ENCODE measurements around the gene FOXK1. TPM values are rescaled to one million over a fixed set of nuclear protein-coding genes. Genes with fewer than 3 reads are reported as not detected.
A peak's percentile ranks its signal among the peaks of the same experiment; 100 is the strongest.

FOXK1 gene
- total and polyA plus RNA-seq, 9 of the 15 experiments (the other 6 are each of a cell fraction or from before 2014, with no cell fraction given), result 0.32 to 45.5 (median 8.1) TPM

DNA sequence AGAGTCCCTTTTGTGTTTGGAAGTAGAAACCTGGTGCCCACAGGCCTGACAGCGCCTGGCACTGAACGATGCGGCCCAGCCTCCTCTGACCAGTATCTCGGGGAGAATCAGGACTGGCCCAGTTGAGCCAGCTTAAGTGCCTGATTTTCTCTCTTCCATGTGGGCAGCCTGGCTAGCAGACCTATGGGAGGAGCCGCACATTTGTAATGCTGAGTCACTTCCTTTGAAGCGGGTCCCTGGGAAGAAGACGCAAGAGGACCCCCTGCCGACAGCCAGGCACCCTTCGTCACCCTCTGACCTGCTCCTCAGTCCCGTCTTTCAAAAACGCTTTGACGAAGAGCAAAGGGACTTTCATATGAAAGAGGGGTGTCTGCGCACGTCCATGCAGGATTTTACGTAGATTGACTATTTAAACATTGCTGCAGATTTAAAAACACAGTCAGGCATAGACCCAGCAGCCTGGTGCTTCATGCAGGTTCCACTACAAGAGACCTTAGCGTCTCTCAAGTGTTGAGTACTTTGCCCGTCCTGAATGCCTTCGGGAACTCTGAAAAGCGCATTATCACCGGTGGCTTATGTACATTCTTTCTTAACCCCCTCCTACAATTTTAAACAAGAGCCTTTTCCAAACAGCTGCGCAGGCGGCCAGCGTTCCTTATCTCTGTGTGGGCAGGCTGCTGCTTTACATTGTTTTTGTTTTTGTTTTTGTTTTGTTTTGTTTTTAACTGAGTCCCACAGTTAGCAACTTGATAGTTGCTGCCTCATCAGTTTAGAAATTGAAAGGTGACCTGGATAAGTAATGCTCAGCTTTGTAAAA, 56.8 kb downstream of the FOXK1 start (continued):
- TF ChIP-seq, protein P1, sequence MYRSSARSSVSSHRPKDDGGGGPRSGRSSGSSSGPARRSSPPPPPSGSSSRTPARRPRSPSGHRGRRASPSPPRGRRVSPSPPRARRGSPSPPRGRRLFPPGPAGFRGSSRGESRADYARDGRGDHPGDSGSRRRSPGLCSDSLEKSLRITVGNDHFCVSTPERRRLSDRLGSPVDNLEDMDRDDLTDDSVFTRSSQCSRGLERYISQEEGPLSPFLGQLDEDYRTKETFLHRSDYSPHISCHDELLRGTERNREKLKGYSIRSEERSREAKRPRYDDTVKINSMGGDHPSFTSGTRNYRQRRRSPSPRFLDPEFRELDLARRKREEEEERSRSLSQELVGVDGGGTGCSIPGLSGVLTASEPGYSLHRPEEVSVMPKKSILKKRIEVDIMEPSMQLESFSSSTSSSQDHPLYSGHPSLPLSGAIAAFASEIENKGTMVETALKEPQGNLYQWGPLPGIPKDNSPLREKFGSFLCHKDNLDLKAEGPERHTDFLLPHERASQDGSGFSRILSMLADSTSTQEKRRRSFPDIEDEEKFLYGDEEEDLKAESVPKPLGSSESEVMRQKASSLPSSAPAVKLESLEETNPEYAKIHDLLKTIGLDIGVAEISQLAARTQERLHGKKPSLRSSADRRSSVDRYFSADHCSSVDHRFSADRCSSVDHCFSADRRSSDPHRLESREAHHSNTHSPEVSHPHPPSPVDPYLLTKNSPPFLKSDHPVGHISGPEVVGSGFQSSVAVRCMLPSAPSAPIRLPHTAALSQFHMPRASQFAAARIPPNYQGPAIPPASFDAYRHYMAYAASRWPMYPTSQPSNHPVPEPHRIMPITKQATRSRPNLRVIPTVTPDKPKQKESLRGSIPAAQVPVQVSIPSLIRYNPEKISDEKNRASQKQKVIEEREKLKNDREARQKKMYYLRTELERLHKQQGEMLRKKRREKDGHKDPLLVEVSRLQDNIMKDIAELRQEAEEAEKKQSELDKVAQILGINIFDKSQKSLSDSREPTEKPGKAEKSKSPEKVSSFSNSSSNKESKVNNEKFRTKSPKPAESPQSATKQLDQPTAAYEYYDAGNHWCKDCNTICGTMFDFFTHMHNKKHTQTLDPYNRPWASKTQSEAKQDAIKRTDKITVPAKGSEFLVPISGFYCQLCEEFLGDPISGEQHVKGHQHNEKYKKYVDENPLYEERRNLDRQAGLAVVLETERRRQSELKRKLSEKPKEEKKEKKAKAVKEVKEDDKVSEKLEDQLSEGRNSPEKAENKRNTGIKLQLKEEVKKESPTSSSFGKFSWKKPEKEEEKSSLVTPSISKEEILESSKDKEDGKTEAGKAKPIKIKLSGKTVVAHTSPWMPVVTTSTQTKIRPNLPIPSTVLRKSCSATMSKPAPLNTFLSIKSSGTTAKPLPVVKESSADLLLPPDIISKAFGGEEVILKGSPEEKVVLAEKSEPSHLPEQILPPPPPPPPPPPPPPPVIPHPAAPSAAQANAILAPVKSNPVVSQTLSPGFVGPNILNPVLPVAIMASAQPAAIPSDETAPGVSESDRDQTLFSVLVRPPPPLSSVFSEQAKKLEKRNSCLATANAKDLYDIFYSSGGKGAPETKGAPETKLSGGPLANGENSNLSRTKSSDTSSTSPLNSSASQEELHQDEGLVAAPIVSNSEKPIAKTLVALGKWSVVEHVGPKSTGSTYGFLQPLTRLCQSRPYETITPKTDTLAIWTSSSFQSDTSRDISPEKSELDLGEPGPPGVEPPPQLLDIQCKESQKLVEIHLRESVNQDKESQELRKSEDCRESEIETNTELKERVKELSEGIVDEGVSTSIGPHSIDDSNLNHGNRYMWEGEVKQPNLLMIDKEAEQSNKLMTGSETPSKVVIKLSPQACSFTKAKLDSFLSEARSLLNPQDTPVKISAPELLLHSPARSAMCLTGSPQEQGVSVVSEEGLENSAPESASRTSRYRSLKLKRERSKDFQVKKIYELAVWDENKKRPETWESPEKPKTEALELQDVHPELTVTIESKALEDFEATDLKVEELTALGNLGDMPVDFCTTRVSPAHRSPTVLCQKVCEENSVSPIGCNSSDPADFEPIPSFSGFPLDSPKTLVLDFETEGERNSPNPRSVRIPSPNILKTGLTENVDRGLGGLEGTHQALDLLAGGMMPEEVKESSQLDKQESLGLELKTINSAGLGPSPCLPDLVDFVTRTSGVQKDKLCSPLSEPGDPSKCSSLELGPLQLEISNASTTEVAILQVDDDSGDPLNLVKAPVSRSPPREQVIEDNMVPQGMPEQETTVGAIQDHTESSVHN (IDR thresholded peaks at IDR 0.05; ENCODE audit: borderline replicate concordance in 1 of 2, low read depth in 1 of 2), result peak in 1 of 2 experiments; percentile 71; a peak in 1 of 4 replicates
- TF ChIP-seq EGR1 (conservative IDR thresholded peaks at IDR 0.05) (peak; percentile 66), HLTF (IDR thresholded peaks at IDR 0.05) (no peak)
- TF ChIP-seq, protein P2, sequence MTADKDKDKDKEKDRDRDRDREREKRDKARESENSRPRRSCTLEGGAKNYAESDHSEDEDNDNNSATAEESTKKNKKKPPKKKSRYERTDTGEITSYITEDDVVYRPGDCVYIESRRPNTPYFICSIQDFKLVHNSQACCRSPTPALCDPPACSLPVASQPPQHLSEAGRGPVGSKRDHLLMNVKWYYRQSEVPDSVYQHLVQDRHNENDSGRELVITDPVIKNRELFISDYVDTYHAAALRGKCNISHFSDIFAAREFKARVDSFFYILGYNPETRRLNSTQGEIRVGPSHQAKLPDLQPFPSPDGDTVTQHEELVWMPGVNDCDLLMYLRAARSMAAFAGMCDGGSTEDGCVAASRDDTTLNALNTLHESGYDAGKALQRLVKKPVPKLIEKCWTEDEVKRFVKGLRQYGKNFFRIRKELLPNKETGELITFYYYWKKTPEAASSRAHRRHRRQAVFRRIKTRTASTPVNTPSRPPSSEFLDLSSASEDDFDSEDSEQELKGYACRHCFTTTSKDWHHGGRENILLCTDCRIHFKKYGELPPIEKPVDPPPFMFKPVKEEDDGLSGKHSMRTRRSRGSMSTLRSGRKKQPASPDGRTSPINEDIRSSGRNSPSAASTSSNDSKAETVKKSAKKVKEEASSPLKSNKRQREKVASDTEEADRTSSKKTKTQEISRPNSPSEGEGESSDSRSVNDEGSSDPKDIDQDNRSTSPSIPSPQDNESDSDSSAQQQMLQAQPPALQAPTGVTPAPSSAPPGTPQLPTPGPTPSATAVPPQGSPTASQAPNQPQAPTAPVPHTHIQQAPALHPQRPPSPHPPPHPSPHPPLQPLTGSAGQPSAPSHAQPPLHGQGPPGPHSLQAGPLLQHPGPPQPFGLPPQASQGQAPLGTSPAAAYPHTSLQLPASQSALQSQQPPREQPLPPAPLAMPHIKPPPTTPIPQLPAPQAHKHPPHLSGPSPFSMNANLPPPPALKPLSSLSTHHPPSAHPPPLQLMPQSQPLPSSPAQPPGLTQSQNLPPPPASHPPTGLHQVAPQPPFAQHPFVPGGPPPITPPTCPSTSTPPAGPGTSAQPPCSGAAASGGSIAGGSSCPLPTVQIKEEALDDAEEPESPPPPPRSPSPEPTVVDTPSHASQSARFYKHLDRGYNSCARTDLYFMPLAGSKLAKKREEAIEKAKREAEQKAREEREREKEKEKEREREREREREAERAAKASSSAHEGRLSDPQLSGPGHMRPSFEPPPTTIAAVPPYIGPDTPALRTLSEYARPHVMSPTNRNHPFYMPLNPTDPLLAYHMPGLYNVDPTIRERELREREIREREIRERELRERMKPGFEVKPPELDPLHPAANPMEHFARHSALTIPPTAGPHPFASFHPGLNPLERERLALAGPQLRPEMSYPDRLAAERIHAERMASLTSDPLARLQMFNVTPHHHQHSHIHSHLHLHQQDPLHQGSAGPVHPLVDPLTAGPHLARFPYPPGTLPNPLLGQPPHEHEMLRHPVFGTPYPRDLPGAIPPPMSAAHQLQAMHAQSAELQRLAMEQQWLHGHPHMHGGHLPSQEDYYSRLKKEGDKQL (CRISPR knock-in tag; IDR thresholded peaks at IDR 0.05; ENCODE audit: borderline replicate concordance), result no peak
- TF ChIP-seq, protein P3, sequence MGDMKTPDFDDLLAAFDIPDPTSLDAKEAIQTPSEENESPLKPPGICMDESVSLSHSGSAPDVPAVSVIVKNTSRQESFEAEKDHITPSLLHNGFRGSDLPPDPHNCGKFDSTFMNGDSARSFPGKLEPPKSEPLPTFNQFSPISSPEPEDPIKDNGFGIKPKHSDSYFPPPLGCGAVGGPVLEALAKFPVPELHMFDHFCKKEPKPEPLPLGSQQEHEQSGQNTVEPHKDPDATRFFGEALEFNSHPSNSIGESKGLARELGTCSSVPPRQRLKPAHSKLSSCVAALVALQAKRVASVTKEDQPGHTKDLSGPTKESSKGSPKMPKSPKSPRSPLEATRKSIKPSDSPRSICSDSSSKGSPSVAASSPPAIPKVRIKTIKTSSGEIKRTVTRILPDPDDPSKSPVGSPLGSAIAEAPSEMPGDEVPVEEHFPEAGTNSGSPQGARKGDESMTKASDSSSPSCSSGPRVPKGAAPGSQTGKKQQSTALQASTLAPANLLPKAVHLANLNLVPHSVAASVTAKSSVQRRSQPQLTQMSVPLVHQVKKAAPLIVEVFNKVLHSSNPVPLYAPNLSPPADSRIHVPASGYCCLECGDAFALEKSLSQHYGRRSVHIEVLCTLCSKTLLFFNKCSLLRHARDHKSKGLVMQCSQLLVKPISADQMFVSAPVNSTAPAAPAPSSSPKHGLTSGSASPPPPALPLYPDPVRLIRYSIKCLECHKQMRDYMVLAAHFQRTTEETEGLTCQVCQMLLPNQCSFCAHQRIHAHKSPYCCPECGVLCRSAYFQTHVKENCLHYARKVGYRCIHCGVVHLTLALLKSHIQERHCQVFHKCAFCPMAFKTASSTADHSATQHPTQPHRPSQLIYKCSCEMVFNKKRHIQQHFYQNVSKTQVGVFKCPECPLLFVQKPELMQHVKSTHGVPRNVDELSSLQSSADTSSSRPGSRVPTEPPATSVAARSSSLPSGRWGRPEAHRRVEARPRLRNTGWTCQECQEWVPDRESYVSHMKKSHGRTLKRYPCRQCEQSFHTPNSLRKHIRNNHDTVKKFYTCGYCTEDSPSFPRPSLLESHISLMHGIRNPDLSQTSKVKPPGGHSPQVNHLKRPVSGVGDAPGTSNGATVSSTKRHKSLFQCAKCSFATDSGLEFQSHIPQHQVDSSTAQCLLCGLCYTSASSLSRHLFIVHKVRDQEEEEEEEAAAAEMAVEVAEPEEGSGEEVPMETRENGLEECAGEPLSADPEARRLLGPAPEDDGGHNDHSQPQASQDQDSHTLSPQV (IDR thresholded peaks at IDR 0.05), result peak; percentile 74

Measured in K562 (cell line).